ENCODE data around the gene INPP5A. TPM values are rescaled to one million over a fixed set of nuclear protein-coding genes. Genes with fewer than 3 reads are reported as not detected.

The INPP5A gene
- polyA plus RNA-seq, 6 donors from 2014 or later, result 1.3 to 6.7 (median 2.1) TPM

GRCh38 chr10:132528064-132528691 lies 9.4 kb upstream of the INPP5A start:
- no peak overlapping the region for H3K4me3 Mint-ChIP-seq
- DNase-seq (no peak), ATAC-seq (ENCODE audit: low read depth in 2 of 2) (no peak)
- peaks cover 4 to 26% (median 13%) of the 10 kb centered on the region in 7 donors for H3K9me3 Mint-ChIP-seq
- H3K27ac Mint-ChIP-seq, result no peak overlapping the region
- no peaks in the 10 kb centered on the region for H3K4me1 Mint-ChIP-seq
- peaks cover 5 to 8% of the 10 kb centered on the region in 2 donors for H3K36me3 Mint-ChIP-seq
- peaks cover 0 to 18% (median 3%) of the 10 kb centered on the region in 3 donors for H3K27me3 Mint-ChIP-seq

- Mint-ChIP-seq H3K9me3 (peaks cover 4 to 26% (median 15%) of the 10 kb centered on the region in 7 donors), H3K36me3 (peaks cover 5 to 8% of the 10 kb centered on the region in 2 donors)
Measured at GRCh38 chr10:132532179-132532578, 5.4 kb upstream of the INPP5A start.

DNA sequence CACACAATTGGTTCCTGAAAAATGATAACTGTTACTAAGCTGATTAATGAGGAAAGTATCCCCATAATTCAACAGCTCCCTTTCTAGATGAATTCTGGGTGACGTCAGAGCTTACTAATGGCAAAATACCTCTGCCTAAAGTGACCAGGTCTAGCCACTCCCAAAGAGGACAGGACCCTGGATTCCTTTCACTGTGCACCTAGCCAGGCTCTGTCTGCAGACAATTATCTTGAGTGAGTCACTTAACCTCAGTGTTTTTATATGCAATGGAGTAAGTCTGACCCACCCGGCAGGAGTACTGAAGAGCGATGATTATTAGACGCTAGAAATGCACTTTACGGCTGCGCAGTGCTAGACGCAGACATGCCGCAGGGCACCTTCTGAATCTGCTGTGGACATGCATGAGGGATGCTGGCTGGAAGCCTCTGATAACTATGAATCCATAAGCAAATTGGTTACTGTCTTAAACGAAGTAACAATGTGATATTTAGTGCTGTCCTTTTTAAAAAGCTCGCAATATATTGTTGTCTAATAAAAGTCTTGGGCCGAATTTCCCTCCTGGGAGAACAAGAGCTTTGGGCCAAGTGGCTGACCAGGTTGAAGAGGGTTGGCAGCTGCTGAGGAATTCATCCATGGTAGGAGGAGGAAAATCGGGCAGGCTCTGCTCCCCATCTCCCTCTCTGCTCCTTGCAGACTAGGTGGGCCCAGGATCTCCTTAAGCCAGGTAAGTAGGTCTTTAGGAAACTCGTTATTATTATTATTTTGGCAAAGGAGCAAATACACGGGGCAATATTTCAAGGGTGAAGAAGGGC lies 4.6 kb upstream of the INPP5A start:
- Mint-ChIP-seq H3K4me1 (peaks cover 9 to 13% (median 12%) of the 10 kb centered on the region in 3 donors), H3K27ac (no peak overlapping the region), H3K27me3 (peaks cover 0 to 6% (median 0%) of the 10 kb centered on the region in 3 donors), H3K4me3 (peak overlapping the region in 1 of 8 donors; percentile 22), H3K9me3 (peaks cover 4 to 26% (median 15%) of the 10 kb centered on the region in 7 donors), H3K36me3 (peaks cover 5 to 8% of the 10 kb centered on the region in 2 donors)
- ATAC-seq (ENCODE audit: low read depth in 2 of 2), result no peak
- DNase-seq, result no peak

More at GRCh38 chr10:132532179-132532578, 5.4 kb upstream of the INPP5A start:
- Mint-ChIP-seq H3K4me1 (peaks cover 9 to 13% (median 12%) of the 10 kb centered on the region in 3 donors), H3K4me3 (no peak overlapping the region), H3K27me3 (peaks cover 0 to 11% (median 0%) of the 10 kb centered on the region in 3 donors), H3K27ac (no peak overlapping the region)
- no peak for ATAC-seq (ENCODE audit: low read depth in 2 of 2)
- DNase-seq, result no peak

DNA sequence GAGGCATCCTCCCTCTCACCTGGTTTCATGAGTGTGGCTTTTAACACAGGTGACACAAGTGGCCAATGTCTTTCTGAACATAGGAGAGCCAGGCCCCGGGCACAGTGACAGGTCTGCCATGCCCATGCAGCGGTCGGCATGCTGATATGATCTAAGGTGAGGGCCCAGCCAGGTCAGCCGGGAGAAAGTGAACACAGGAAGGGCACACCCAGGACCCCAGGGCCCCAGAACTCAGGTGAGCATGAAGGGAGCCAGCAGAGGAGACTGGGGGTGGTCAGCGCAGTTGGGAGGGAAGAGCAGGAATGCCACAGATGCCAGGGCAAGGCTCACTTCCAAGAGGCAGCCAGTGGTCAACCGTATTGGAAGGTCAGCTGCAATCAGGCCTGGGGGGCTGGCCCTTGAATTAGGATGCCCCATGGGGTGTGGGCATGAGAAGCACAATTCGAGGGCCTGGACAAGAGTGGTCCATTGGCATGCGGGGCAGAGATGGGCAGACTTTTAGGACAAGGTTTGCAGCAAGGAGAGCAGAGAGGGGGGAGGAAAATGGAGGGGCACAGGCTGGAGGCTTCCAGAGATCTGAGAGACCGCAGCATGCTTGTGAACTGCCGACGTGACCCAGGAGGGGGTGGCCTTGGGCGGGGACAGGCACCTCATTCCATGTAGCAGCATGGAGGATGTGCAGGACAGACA lies 3.9 kb upstream of the INPP5A start:
- peak overlapping the region in 2 of 6 donors; percentile 18 to 86 for H3K27ac Mint-ChIP-seq
- no peak for ATAC-seq (ENCODE audit: low read depth in 2 of 2)
- H3K9me3 Mint-ChIP-seq, result peaks cover 4 to 26% (median 15%) of the 10 kb centered on the region in 7 donors
- peak overlapping the region in 2 of 8 donors; percentile 40 to 92 for H3K4me3 Mint-ChIP-seq
- H3K4me1 Mint-ChIP-seq, result peaks cover 15 to 19% (median 15%) of the 10 kb centered on the region in 3 donors
- DNase-seq, result no peak
- H3K36me3 Mint-ChIP-seq, result peaks cover 5 to 8% of the 10 kb centered on the region in 2 donors
- peaks cover 0 to 5% (median 0%) of the 10 kb centered on the region in 3 donors for H3K27me3 Mint-ChIP-seq

DNA sequence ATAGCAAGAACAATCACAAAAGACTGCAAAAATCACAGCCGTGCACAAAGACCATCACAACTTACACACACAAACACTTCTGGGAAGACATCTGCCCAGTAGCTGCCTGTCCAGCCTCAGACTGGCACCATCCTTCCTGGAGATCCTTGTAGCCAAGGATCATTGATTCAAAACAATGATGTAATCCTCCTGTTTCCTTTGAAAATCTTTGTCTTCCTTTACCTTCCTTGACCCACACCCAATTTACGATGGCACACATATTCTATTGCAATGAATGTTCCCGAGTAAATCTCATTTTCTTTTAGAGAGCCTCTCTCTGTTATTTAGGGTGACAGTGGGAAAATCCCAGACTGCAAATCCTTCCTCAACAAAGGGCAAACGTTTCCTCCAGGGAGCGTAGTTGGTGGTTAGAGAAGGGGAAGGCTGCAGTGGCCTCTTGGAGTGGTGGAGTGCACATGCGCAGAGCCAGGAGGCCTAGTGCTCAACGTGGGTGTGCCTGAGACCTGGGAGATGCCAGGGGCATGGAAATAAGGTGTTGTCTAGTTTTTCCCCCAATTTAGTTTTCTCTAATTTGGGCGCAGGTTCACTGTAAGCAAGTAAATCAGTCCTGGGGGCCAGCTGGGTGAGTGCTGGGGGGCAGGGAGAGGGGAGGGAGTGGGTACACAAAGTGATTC lies 3.1 kb upstream of the INPP5A start:
- Mint-ChIP-seq H3K36me3 (peaks cover 5 to 8% of the 10 kb centered on the region in 2 donors), H3K27me3 (peaks cover 0 to 5% (median 0%) of the 10 kb centered on the region in 3 donors), H3K4me1 (peaks cover 21 to 27% (median 23%) of the 10 kb centered on the region in 3 donors), H3K4me3 (peak overlapping the region in 4 of 8 donors; percentile 34 to 92 (median 72)), H3K9me3 (peaks cover 4 to 26% (median 14%) of the 10 kb centered on the region in 7 donors), H3K27ac (peak overlapping the region in 2 of 6 donors; percentile 18 to 70)
- DNase-seq, result no peak
- no peak for ATAC-seq (ENCODE audit: low read depth in 2 of 2)

- Mint-ChIP-seq H3K27me3 (peaks cover 0 to 3% (median 0%) of the 10 kb centered on the region in 3 donors), H3K27ac (peak overlapping the region in 3 of 6 donors; percentile 19 to 90 (median 70)), H3K9me3 (peaks cover 4 to 23% (median 12%) of the 10 kb centered on the region in 7 donors), H3K36me3 (peaks cover 5 to 8% of the 10 kb centered on the region in 2 donors), H3K4me3 (peak overlapping the region in 6 of 8 donors; percentile 6 to 92 (median 48)), H3K4me1 (peaks cover 28 to 33% (median 29%) of the 10 kb centered on the region in 3 donors)
- DNase-seq (no peak), ATAC-seq (ENCODE audit: low read depth in 2 of 2) (no peak)
Measured at GRCh38 chr10:132535065-132535651, 2.4 kb upstream of the INPP5A start.

DNA sequence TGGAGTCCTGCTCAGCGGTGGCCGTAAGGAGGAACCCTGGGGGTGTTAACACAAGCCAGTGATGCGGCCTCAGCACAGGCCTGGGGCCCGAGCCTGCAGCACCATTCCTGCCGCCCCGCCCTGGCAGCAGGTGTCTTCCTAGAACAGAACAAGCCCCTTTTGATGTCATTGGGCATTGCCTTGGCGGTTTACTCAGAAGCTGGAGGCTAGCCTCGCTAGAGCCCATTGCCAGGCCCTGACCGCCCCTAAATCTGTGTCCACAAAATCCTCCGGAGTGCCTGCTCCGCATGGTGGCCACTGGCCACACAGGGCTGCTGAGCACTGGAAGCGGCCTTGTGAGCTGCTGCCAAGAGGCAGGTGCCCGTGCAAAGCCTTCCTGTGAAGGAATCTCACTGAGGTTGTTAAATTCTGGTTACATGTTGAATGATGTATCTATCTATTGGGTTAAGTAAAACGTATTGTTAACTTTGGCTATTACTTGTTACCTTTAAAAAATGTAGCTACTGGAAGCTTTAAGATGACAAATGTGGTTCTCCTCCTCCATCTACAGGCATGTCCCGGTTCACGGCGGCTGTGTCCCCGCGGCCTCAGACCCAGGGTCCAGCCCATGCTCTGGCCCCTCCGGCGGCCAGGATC lies 1.2 kb upstream of the INPP5A start:
- Mint-ChIP-seq H3K27me3 (no peaks in the 10 kb centered on the region), H3K36me3 (peaks cover 5 to 6% of the 10 kb centered on the region in 2 donors), H3K4me1 (peaks cover 40 to 45% (median 41%) of the 10 kb centered on the region in 3 donors), H3K4me3 (peak overlapping the region; percentile 49 to 98 (median 80)), H3K9me3 (peaks cover 2 to 12% (median 6%) of the 10 kb centered on the region in 7 donors), H3K27ac (peak overlapping the region in 4 of 6 donors; percentile 70 to 97 (median 86))
- DNase-seq (no peak), ATAC-seq (ENCODE audit: low read depth in 2 of 2) (no peak)

GRCh38 chr10:132536877-132537683 lies 507 bp upstream of the INPP5A start:
- Mint-ChIP-seq H3K27ac (peak overlapping the region in 4 of 6 donors; percentile 58 to 97 (median 68)), H3K9me3 (peaks cover 0 to 5% (median 0%) of the 10 kb centered on the region in 7 donors), H3K27me3 (no peaks in the 10 kb centered on the region), H3K36me3 (no peaks in the 10 kb centered on the region), H3K4me1 (peaks cover 44 to 52% (median 48%) of the 10 kb centered on the region in 3 donors), H3K4me3 (peak overlapping the region; percentile 56 to 98 (median 84))
- peak; percentile 100 for DNase-seq
- ATAC-seq (ENCODE audit: low read depth in 2 of 2), result peak; percentile 76 to 77

GRCh38 chr10:132538031-132538789 lies 623 bp downstream of the INPP5A start:
- H3K4me1 Mint-ChIP-seq, result peaks cover 51 to 61% (median 60%) of the 10 kb centered on the region in 3 donors
- H3K27ac Mint-ChIP-seq, result peak overlapping the region; percentile 93 to 98 (median 96)

DNA sequence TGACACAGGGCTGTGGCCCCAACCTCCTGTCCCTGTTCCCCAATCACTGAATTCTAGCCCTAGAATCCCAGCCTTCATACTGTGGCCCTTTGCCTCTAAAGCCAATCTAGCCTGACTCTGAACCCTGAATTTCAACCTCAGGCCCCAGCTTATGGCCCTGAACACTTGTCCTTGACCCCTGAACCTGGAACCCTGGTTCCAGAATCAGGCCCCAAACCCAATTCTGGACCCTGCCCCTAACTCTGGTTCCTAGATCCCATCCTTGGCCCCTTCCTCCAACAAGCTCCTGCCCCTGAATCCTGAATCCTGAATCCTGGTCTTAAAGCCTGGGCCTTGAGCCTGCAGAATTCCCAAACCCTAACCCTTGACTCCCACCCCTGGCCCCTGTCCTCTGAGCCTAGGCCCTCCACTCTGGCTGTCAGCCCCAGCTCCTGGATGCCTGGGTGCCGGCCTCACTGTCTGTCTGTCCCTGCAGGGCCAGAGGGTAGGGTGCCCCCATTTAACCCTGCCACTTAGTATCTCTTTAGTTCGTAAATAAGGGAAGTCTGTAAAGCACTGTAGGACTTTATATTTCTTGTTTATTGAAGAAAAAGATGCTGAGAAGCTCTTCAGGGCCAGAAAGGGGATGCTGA lies 1.3 kb downstream of the INPP5A start:
- Mint-ChIP-seq H3K4me3 (peak overlapping the region; percentile 92 to 98 (median 95)), H3K4me1 (peaks cover 47 to 65% (median 63%) of the 10 kb centered on the region in 3 donors), H3K27me3 (no peaks in the 10 kb centered on the region), H3K36me3 (no peaks in the 10 kb centered on the region), H3K9me3 (no peaks in the 10 kb centered on the region), H3K27ac (peak overlapping the region; percentile 93 to 98 (median 96))
- ATAC-seq (ENCODE audit: low read depth in 2 of 2) (no peak), DNase-seq (no peak)

More at GRCh38 chr10:132538031-132538789, 623 bp downstream of the INPP5A start:
- ATAC-seq (ENCODE audit: low read depth in 2 of 2), result no peak
- H3K9me3 Mint-ChIP-seq, result peaks cover 0 to 1% (median 0%) of the 10 kb centered on the region in 7 donors
- H3K4me3 Mint-ChIP-seq, result peak overlapping the region; percentile 92 to 98 (median 95)
- H3K27me3 Mint-ChIP-seq, result no peaks in the 10 kb centered on the region
- H3K36me3 Mint-ChIP-seq, result no peaks in the 10 kb centered on the region
- DNase-seq, result no peak
